ENCODE measurements around the gene ITGA5.
A peak's percentile ranks its signal among the peaks of the same experiment; 100 is the strongest.
"Not testable (repeated sequence)": the region's sequence is repeated elsewhere in the genome, so short reads cannot be mapped to it uniquely, and the experiment has no call there.

ITGA5 gene

GRCh38 chr12:54371328-54372112 lies 47.5 kb downstream of the ITGA5 start:
- DNase-seq (ENCODE audit: low read depth) = no peak

DNA sequence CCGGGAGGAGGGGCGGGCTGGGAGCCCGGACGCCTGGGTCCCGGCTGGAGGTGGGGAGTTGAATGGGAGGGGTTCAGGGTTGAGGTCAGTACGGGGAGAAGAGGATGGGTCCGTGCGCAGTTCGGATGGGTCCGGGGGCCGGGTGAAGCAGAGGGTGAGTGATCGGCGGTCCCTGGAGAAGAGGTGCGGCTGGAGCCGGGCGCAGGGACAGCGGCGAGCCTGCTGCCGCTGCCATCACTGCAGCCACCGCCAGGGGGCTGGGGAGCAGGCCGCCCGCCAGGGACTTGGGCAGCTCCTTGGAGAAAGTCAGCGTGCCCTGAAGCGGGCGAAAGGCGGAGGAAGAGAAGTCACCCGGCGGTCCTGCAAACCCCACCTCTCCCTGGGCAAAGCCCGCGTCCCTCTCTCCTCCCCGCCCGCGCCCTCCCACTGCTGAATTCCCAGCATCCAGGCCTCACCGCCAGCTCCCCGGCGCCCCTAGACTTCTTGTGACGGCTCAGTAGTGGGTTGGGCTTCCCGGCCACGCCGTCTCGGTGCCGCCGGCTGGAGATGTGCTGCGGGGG lies 48.8 kb downstream of the ITGA5 start:
- DNase-seq (ENCODE audit: low read depth) = no peak

- DNase-seq (ENCODE audit: low read depth) = no peak
Observed at GRCh38 chr12:54369597-54370131, 49.4 kb downstream of the ITGA5 start.

GRCh38 chr12:54368709-54369596 lies 50.1 kb downstream of the ITGA5 start:
- no peak for DNase-seq (ENCODE audit: low read depth)

GRCh38 chr12:54368025-54368708 lies 50.9 kb downstream of the ITGA5 start:
- DNase-seq (ENCODE audit: low read depth) = no peak

- no peak for DNase-seq (ENCODE audit: low read depth)
Observed at GRCh38 chr12:54364413-54364812, 54.7 kb downstream of the ITGA5 start, which contains the start of gene GPR84. GPR84 (minus strand) TSS chr12:54364486; CDS start chr12:54363851, 635 bp downstream.

DNA sequence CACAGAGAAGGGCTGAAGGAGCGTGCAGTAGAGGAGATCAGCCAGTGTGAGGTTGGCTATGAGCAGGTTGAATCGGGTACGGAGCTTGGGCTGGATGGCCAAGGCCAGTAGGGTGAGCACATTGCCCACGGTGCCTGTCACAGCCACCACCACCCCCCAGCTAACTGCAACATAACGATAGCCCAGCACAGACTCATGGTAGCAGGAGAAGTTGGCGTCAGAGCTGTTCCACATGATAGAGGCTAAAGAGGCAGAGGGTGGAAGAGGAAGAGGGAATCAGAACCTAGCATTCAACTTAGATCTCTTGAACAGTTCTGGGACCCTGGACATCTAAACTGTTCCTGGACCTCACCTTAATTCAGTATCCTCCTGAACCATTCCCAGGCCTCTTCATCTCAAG lies 55.4 kb downstream of the ITGA5 start:
- DNase-seq (ENCODE audit: low read depth) = no peak

- no peak for DNase-seq (ENCODE audit: low read depth)
Observed at GRCh38 chr12:54363047-54363446, 56.0 kb downstream of the ITGA5 start.

- DNase-seq (ENCODE audit: low read depth) = no peak
Observed at GRCh38 chr12:54360717-54361456, 58.2 kb downstream of the ITGA5 start.

- DNase-seq (ENCODE audit: low read depth) = no peak
Observed at GRCh38 chr12:54359762-54360351, 59.2 kb downstream of the ITGA5 start.

- DNase-seq (ENCODE audit: low read depth) = peak; percentile 89
Observed at GRCh38 chr12:54358945-54359761, 59.9 kb downstream of the ITGA5 start.

DNA sequence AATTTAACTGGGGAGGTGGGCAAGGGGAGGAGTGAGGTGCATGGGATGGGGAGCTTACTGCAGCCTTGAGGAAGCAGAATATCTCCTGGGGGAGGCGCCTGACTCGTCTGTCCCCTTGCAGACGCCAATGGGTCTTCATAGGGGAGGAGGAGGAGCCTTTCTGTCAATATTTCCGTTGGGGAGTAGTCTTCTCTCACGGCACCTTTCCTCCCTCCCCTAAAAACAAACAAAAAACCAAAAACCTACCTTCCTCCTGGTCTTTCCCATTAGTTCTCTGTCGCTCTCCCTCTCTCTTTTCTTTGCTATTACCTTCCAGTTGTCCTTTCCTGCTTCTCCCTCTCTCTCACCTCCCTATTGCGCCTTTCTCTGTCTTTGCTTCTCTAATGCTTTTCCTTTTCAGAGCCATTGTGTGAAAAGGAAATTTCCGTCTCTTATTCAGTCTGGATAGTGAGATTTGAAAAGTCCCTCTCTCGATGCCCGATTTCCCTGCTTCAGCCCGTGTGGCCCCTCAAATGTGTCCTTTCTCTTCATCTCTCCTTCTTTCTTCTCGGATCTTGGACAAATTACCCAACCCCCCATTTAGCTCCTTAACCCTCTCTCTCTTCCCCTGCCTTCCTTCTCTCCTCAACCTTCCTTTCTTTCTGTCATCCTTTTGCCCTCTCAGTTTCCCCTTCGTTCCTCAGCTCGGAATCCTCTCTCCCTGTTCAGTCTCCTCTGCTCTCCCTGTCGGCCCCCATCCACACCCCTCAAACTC lies 60.7 kb downstream of the ITGA5 start:
- DNase-seq (ENCODE audit: low read depth) = no peak

- no peak for DNase-seq (ENCODE audit: low read depth)
Observed at GRCh38 chr12:54357506-54358190, 61.4 kb downstream of the ITGA5 start.

GRCh38 chr12:54356951-54357356 lies 62.1 kb downstream of the ITGA5 start:
- DNase-seq (ENCODE audit: low read depth) = no peak

DNA sequence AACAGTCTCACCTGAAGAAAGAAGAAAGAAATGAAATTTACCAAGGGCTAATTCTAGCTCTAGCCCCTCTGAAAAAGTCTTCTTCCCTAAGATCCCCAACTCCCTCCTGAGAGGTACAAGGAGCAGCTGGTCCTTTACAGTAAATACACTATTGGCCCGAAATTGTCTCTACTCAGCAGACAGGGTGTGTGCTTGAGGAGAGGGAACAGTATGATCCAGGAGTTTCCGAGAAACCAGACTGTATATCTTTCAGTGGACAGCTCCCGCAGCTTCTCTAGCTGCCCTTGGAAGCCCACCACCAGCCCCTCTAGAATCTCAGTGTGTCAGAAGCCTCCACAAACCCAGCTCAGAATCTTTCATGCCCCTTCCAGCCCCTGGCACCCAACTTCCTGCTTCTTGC lies 62.8 kb downstream of the ITGA5 start:
- no peak for DNase-seq (ENCODE audit: low read depth)

GRCh38 chr12:54355104-54355815 lies 63.8 kb downstream of the ITGA5 start:
- DNase-seq (ENCODE audit: low read depth) = no peak

DNA sequence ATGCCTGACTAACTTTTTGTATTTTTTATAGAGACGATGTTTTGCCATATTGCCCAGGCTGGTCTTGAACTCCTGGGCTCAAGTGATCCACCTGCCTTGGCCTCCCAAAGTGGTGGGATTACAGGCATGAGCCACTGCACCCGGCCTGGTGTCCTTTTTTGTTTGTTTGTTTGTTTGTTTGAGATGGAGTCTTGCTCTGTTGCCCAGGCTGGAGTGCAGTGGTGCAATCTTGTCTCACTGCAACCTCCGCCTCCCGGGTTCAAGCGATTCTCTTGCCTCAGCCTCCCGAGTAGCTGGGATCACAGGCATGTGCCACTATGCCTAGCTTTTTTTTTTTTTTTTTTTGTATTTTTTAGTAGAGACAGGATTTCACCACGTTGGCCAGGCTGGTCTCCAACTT lies 64.8 kb downstream of the ITGA5 start:
- DNase-seq (ENCODE audit: low read depth) = not testable (repeated sequence)
